Activated T-cell treated with anti-CD3 and anti-CD28 coated beads for 48 hours (primary cell): ENCODE measurements around the gene NLK.
"Not testable (repeated sequence)": the region's sequence is repeated elsewhere in the genome, so short reads cannot be mapped to it uniquely, and the experiment has no call there.

Experiments used
- DNase-seq: peaks from one replicate; pipeline ENCODE4 v3.0.0-alpha.2; 2020; ENCODE audit warnings: low read depth

Gene NLK

DNA sequence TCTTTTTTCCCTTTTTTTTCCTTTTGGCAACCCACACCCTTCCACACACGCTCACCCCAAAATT, at the start of gene NLK:
Gene NLK (plus strand): TSS at position 21 of the 64 bp plus-strand sequence. CDS start 197 bp downstream, outside the sequence.
- no peak for DNase-seq

GRCh38 chr17:27993161-27993695, 49.2 kb upstream of the NLK start:
- no peak for DNase-seq

DNA sequence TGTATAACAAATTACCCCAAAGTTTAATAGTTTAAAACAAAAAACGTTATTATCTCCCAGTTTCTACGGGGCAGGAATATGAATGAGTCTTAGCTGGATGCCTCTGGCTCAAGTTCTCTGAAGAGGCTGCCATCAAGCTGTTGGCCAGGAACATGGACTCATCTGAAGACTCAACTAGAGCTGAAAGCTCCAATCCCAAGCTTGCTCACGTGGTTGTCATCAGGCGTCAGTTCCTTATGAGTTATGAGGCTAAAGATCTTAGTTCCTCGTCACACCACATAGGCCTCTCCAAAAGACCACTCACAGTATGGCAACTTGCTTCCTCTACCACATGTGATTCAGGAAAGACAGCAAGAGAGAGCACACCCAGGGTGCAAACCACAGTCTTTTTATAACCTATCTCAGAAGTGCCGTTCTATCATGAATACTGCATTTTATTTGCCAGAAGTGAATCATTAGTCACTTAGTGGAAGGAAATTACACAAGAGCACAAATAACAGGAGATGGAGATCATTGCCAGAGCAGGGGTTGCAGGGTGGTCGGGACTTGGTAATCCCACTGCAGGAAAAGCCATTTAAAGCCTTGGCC, 48.7 kb upstream of the NLK start:
- no peak for DNase-seq

- DNase-seq, result no peak
Observed at GRCh38 chr17:27994586-27994985, 47.9 kb upstream of the NLK start.

- no peak for DNase-seq
Observed at GRCh38 chr17:27995554-27995953, 46.9 kb upstream of the NLK start.

- no peak for DNase-seq
Observed at GRCh38 chr17:27996202-27997043, 46.1 kb upstream of the NLK start.

DNA sequence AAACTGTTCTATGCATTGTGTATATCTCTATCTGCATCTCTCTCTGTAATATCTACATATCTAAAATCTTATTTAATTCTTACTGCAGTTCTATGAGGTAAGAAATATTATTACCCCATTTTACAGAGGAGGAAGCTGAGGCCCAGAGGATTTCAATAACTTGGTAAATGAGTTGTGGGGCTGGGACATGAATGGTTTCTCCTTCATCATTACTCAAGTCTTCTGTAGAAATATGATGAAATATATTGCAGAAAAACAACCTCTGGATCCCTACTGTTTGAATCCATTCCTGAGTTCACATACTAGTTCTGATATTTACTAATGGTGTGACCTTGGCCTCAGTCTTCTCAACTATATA, 45.5 kb upstream of the NLK start:
- no peak for DNase-seq

GRCh38 chr17:27997522-27997921, 45.0 kb upstream of the NLK start:
- no peak for DNase-seq

- no peak for DNase-seq
Observed at GRCh38 chr17:28001149-28001548, 41.3 kb upstream of the NLK start.

GRCh38 chr17:28004344-28004743, 38.1 kb upstream of the NLK start:
- no peak for DNase-seq

- DNase-seq, result not testable (repeated sequence)
Observed at GRCh38 chr17:28007925-28008324, 34.6 kb upstream of the NLK start.

DNA sequence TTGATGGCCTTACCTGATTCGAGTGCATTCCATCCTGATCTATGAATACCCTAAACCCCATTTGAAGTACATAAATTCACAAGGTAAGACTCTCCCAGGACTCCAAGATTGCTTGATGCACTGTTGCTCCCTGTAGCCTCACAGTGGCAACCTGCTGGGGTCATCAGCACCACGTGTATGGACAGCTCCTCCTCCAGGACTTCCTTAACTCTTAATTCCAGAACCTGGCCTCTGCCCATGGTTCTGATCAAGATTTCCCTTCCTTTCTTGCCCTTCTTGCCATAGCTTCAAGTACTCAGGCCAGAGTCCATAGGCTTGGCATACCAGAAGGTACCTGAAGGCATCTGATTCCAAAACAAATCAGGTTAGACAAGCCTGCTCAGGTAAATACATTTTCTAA, 34.0 kb upstream of the NLK start:
- DNase-seq, result no peak

- no peak for DNase-seq
Observed at GRCh38 chr17:28010406-28010805, 32.1 kb upstream of the NLK start.

- DNase-seq, result no peak
Observed at GRCh38 chr17:28018439-28019070, 23.9 kb upstream of the NLK start.

- no peak for DNase-seq
Observed at GRCh38 chr17:28020515-28020914, 22.0 kb upstream of the NLK start.

- DNase-seq, result no peak
Observed at GRCh38 chr17:28029044-28029443, 13.4 kb upstream of the NLK start.

DNA sequence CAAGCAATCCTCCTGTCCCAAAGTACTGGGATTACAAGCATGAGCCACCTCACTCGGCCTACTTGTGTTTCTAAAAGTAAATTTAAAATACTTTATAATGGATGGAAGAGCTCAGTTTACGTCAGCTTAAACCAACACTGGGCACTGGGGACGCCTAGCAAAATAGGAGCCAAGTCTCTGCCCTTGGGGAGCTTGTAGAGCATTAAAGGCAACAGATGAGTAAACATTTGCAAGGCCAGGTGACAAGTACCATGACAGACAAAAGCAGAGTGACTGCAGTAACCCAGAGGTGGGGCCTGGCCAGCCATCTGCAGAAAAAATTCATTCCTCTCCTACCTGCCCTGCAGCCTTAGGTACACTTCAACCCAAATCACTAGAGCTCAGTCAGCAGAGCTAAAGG, 12.1 kb upstream of the NLK start:
- no peak for DNase-seq

GRCh38 chr17:28031174-28031573, 11.3 kb upstream of the NLK start:
- no peak for DNase-seq

- no peak for DNase-seq
Observed at GRCh38 chr17:28033972-28034714, 8.3 kb upstream of the NLK start.

- not testable (repeated sequence) for DNase-seq
Observed at GRCh38 chr17:28035452-28035851, 7.0 kb upstream of the NLK start.

GRCh38 chr17:28035884-28036283, 6.6 kb upstream of the NLK start:
- not testable (repeated sequence) for DNase-seq

DNA sequence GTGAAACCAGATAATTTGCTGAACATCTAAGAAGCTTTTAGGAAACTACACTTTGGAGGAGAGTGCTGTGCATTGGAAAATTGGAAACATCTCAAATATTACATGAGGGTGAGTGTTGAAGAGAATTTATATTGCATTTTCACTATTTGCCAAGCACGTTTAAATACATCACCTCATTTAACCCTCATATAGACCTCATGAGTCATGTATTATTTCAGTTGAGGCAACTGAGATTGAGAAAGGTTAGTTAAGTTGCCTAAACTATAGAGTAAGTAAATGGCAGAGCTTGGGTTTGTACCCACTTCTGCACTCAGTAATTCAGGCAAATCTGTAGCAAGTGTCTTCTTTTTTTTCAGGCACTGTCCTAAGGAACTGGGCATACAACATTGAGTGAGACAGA, 3.7 kb upstream of the NLK start:
- no peak for DNase-seq

DNA sequence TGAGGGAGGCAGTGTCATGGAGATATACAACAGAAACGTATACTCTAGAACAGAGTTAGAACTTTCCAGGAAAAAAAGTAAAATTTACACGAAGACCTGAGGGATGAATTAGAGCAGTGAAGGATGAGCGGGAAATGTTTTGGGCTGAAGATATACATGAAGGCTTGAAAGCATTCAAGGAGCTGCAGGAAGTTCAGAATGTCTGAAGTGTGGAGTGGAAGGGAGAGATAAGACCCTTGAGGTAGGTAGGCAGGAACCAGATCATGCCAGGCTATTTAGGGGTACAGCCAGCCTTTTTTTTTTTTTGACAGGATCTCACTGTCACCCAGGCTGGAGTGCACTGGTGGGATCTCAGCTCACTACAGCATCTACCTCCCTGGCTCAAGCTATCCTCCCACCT, 3.2 kb upstream of the NLK start:
- DNase-seq, result no peak
